GM23338 (cell line): ENCODE measurements around the gene SORT1.

Experiments used
- CREB1 ChIP-seq: fragments of 250-450 bp; sonication (Bioruptor Pico); IDR thresholded peaks from 2 replicates; pipeline ENCODE4 v1.5.0; 2020; ENCODE audit warnings: low read depth, mild to moderate bottlenecking, moderate library complexity
- EZH2 ChIP-seq: fragments of 200-600 bp; sonication (generic); IDR thresholded peaks from one replicate; pipeline ENCODE4 v1.8.0; 2017; ENCODE audit warnings: antibody characterized with exemption, mild to moderate bottlenecking, low read depth; ENCODE audit not compliant: unreplicated experiment
- EZH2phosphoT487 ChIP-seq: fragments of 200-600 bp; sonication (generic); IDR thresholded peaks from one replicate; pipeline ENCODE4 v1.8.1; 2018; ENCODE audit warnings: antibody characterized with exemption; ENCODE audit not compliant: unreplicated experiment
- JUNB ChIP-seq: IDR thresholded peaks from one replicate; pipeline ENCODE4 v1.6.1; 2016; ENCODE audit warnings: antibody characterized with exemption; ENCODE audit not compliant: unreplicated experiment
- POLR2AphosphoS5 ChIP-seq: IDR thresholded peaks from 2 replicates; pipeline ENCODE4 v1.6.1; 2016; ENCODE audit warnings: antibody characterized with exemption, low read depth
- ZNF114 ChIP-seq: fragments of 250-450 bp; sonication (Bioruptor Pico); IDR thresholded peaks from 2 replicates; pipeline ENCODE4 v1.5.0; 2020; ENCODE audit warnings: mild to moderate bottlenecking, moderate library complexity
- TF ChIP-seq, protein P1 (sequence below): IDR thresholded peaks from one replicate; pipeline ENCODE4 v1.6.1; 2018; ENCODE audit warnings: antibody characterized with exemption; ENCODE audit not compliant: unreplicated experiment
- TF ChIP-seq, protein P2 (sequence below): fragments of 250-450 bp; sonication (Bioruptor Pico); IDR thresholded peaks from 2 replicates; pipeline ENCODE4 v1.5.0; 2020; ENCODE audit warnings: mild to moderate bottlenecking, moderate library complexity
- TF ChIP-seq, protein P3 (sequence below), 2 experiments: fragments of 200-600 bp in 1 of 2; sonication (generic) in 1 of 2; conservative IDR thresholded peaks; 2 replicates each; pipeline versions ENCODE4 v1.5.1 to v1.6.1; 2016 to 2017; ENCODE audit warnings: antibody characterized with exemption in 2 of 2, low read depth in 2 of 2, mild to moderate bottlenecking in 2 of 2, moderate library complexity in 1 of 2

DNA sequence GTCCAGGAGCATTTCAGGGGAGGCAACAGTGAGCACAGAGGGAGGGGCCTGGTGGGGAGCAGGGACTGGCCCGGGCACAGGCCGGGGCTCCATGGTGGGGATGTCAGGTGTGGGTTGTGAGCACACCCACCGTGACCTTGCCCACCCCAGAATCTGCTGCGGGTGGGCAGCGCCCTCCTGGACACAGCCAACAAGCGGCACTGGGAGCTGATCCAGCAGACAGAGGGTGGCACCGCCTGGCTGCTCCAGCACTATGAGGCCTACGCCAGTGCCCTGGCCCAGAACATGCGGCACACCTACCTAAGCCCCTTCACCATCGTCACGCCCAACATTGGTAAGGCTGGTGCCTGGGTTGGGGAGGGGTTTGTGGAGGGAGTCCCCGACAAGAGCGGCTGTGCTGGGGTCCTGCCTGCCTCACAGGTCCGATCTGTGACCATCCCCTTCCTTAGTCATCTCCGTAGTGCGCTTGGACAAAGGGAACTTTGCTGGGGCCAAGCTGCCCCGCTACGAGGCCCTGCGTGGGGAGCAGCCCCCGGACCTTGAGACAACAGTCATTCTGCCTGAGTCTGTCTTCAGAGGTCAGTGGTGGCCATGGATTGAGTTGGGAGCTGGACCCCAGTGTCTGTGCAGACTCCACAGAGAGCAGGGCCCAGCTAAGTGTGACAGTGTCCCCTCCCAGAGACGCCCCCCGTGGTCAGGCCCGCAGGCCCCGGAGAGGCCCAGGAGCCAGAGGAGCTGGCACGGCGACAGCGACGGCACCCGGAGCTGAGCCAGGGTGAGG, 129.1 kb downstream of the SORT1 start:
- TF ChIP-seq, protein P1, sequence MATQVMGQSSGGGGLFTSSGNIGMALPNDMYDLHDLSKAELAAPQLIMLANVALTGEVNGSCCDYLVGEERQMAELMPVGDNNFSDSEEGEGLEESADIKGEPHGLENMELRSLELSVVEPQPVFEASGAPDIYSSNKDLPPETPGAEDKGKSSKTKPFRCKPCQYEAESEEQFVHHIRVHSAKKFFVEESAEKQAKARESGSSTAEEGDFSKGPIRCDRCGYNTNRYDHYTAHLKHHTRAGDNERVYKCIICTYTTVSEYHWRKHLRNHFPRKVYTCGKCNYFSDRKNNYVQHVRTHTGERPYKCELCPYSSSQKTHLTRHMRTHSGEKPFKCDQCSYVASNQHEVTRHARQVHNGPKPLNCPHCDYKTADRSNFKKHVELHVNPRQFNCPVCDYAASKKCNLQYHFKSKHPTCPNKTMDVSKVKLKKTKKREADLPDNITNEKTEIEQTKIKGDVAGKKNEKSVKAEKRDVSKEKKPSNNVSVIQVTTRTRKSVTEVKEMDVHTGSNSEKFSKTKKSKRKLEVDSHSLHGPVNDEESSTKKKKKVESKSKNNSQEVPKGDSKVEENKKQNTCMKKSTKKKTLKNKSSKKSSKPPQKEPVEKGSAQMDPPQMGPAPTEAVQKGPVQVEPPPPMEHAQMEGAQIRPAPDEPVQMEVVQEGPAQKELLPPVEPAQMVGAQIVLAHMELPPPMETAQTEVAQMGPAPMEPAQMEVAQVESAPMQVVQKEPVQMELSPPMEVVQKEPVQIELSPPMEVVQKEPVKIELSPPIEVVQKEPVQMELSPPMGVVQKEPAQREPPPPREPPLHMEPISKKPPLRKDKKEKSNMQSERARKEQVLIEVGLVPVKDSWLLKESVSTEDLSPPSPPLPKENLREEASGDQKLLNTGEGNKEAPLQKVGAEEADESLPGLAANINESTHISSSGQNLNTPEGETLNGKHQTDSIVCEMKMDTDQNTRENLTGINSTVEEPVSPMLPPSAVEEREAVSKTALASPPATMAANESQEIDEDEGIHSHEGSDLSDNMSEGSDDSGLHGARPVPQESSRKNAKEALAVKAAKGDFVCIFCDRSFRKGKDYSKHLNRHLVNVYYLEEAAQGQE, result no peak
- TF ChIP-seq, protein P2, sequence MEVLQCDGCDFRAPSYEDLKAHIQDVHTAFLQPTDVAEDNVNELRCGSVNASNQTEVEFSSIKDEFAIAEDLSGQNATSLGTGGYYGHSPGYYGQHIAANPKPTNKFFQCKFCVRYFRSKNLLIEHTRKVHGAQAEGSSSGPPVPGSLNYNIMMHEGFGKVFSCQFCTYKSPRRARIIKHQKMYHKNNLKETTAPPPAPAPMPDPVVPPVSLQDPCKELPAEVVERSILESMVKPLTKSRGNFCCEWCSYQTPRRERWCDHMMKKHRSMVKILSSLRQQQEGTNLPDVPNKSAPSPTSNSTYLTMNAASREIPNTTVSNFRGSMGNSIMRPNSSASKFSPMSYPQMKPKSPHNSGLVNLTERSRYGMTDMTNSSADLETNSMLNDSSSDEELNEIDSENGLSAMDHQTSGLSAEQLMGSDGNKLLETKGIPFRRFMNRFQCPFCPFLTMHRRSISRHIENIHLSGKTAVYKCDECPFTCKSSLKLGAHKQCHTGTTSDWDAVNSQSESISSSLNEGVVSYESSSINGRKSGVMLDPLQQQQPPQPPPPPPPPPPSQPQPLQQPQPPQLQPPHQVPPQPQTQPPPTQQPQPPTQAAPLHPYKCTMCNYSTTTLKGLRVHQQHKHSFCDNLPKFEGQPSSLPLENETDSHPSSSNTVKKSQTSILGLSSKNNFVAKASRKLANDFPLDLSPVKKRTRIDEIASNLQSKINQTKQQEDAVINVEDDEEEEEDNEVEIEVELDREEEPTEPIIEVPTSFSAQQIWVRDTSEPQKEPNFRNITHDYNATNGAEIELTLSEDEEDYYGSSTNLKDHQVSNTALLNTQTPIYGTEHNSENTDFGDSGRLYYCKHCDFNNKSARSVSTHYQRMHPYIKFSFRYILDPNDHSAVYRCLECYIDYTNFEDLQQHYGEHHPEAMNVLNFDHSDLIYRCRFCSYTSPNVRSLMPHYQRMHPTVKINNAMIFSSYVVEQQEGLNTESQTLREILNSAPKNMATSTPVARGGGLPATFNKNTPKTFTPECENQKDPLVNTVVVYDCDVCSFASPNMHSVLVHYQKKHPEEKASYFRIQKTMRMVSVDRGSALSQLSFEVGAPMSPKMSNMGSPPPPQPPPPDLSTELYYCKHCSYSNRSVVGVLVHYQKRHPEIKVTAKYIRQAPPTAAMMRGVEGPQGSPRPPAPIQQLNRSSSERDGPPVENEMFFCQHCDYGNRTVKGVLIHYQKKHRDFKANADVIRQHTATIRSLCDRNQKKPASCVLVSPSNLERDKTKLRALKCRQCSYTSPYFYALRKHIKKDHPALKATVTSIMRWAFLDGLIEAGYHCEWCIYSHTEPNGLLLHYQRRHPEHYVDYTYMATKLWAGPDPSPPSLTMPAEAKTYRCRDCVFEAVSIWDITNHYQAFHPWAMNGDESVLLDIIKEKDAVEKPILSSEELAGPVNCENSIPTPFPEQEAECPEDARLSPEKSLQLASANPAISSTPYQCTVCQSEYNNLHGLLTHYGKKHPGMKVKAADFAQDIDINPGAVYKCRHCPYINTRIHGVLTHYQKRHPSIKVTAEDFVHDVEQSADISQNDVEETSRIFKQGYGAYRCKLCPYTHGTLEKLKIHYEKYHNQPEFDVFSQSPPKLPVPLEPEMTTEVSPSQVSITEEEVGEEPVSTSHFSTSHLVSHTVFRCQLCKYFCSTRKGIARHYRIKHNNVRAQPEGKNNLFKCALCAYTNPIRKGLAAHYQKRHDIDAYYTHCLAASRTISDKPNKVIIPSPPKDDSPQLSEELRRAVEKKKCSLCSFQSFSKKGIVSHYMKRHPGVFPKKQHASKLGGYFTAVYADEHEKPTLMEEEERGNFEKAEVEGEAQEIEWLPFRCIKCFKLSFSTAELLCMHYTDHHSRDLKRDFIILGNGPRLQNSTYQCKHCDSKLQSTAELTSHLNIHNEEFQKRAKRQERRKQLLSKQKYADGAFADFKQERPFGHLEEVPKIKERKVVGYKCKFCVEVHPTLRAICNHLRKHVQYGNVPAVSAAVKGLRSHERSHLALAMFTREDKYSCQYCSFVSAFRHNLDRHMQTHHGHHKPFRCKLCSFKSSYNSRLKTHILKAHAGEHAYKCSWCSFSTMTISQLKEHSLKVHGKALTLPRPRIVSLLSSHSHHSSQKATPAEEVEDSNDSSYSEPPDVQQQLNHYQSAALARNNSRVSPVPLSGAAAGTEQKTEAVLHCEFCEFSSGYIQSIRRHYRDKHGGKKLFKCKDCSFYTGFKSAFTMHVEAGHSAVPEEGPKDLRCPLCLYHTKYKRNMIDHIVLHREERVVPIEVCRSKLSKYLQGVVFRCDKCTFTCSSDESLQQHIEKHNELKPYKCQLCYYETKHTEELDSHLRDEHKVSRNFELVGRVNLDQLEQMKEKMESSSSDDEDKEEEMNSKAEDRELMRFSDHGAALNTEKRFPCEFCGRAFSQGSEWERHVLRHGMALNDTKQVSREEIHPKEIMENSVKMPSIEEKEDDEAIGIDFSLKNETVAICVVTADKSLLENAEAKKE (CRISPR knock-in tag), result no peak
- no peak for TF ChIP-seq EZH2phosphoT487
- TF ChIP-seq, protein P3, sequence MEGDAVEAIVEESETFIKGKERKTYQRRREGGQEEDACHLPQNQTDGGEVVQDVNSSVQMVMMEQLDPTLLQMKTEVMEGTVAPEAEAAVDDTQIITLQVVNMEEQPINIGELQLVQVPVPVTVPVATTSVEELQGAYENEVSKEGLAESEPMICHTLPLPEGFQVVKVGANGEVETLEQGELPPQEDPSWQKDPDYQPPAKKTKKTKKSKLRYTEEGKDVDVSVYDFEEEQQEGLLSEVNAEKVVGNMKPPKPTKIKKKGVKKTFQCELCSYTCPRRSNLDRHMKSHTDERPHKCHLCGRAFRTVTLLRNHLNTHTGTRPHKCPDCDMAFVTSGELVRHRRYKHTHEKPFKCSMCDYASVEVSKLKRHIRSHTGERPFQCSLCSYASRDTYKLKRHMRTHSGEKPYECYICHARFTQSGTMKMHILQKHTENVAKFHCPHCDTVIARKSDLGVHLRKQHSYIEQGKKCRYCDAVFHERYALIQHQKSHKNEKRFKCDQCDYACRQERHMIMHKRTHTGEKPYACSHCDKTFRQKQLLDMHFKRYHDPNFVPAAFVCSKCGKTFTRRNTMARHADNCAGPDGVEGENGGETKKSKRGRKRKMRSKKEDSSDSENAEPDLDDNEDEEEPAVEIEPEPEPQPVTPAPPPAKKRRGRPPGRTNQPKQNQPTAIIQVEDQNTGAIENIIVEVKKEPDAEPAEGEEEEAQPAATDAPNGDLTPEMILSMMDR (conservative IDR thresholded peaks at IDR 0.05; ENCODE audit: low read depth in 2 of 2), result no peak
- no peak for TF ChIP-seq POLR2AphosphoS5
- no peak for TF ChIP-seq EZH2
- no peak for TF ChIP-seq CREB1
- no peak for TF ChIP-seq ZNF114 (CRISPR knock-in tag)
- no peak for TF ChIP-seq JUNB
